ENCODE results near the gene DPYSL5. TPM values are rescaled to one million over a fixed set of nuclear protein-coding genes. Genes with fewer than 3 reads are reported as not detected.
A peak's percentile ranks its signal among the peaks of the same experiment; 100 is the strongest.

The DPYSL5 gene
- total and polyA plus RNA-seq, 2 donors (not counting 1 experiment from before 2014, with no cell fraction given): not detected

GRCh38 chr2:26847307-26847654 lies 651 bp upstream of the DPYSL5 start:
- no peaks in the 10 kb centered on the region for H3K9me3 ChIP-seq (ENCODE audit: control insufficient read depth, insufficient read depth, low read depth, low read length)
- peaks cover 2% of the 10 kb centered on the region for H3K4me1 ChIP-seq (ENCODE audit: control insufficient read depth, extremely low read depth, insufficient read depth, low read length)
- no peaks in the 10 kb centered on the region for H4K20me1 ChIP-seq (ENCODE audit: control insufficient read depth, extremely low read depth, insufficient read depth, low read length)
- DNase-seq (ENCODE audit: low read depth in 2 of 2): no peak
- no peak overlapping the region for H3K4me2 ChIP-seq (ENCODE audit: extremely low read depth, insufficient read depth, low read length)
- no peaks in the 10 kb centered on the region for H3K36me3 ChIP-seq (ENCODE audit: control insufficient read depth, insufficient read depth, low read length)
- H3K79me2 ChIP-seq (ENCODE audit: control insufficient read depth, insufficient read depth, low read length): no peaks in the 10 kb centered on the region
- no peak overlapping the region for H3K9ac ChIP-seq (ENCODE audit: insufficient read depth, low read length)
- H2AFZ ChIP-seq (ENCODE audit: low read length): no peak overlapping the region
- peaks cover 57% of the 10 kb centered on the region for H3K27me3 ChIP-seq (ENCODE audit: control insufficient read depth, insufficient read depth, low read length)
- peak; percentile 99 for TF ChIP-seq EZH2 (IDR thresholded peaks at IDR 0.05; ENCODE audit: low read length, missing control alignments)
- TF ChIP-seq, protein P1, sequence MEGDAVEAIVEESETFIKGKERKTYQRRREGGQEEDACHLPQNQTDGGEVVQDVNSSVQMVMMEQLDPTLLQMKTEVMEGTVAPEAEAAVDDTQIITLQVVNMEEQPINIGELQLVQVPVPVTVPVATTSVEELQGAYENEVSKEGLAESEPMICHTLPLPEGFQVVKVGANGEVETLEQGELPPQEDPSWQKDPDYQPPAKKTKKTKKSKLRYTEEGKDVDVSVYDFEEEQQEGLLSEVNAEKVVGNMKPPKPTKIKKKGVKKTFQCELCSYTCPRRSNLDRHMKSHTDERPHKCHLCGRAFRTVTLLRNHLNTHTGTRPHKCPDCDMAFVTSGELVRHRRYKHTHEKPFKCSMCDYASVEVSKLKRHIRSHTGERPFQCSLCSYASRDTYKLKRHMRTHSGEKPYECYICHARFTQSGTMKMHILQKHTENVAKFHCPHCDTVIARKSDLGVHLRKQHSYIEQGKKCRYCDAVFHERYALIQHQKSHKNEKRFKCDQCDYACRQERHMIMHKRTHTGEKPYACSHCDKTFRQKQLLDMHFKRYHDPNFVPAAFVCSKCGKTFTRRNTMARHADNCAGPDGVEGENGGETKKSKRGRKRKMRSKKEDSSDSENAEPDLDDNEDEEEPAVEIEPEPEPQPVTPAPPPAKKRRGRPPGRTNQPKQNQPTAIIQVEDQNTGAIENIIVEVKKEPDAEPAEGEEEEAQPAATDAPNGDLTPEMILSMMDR (conservative IDR thresholded peaks at IDR 0.05 in 1 of 2, IDR thresholded peaks at IDR 0.05 in 1 of 2; ENCODE audit: low read depth in 1 of 2, low read length in 2 of 2): no peak
- H3K4me3 ChIP-seq (replicated peaks in 1 of 4; ENCODE audit: control extremely low read depth in 1 of 4, insufficient read depth in 1 of 4, low read depth in 3 of 4, low read length in 4 of 4): no peak overlapping the region
- no peak overlapping the region for H3K27ac ChIP-seq (ENCODE audit: insufficient read depth, low read length)

DNA sequence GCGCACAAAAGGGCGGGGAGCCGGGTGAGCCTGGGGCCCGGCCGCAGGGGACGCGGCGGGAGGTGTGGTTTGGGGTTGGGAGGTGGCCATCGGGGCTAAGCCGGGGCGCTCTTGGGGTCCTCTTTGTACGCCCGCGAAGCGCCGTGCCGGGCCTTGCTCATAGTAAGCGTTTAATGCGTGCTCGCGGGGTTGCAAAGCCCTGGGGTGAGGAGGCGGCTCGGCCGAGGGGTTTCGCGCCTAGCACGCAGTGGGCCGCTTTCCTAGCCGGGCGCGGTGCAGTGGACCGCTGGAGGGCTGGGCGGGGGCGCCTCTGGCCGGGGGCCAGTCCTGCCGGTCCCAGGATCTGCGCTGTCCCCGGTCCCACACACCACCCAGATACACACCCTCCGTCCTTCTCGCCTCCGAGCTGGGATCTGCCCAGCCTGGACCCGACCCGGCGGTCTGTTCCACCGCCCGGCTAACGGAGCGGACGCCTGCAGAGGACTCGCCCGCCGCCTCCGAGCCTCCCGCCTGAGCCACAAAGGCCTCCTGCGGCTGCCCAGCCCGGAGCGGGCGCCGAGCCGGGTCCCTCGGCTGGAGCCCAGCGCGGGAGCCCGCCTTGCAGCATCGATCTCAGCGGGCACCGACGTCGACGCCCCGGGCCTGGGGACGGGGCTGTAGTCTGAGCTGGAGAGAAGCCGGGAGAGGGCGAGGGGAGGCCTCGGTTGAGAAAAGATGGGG lies 564 bp downstream of the DPYSL5 start:
- H3K79me2 ChIP-seq (ENCODE audit: control insufficient read depth, insufficient read depth, low read length): no peaks in the 10 kb centered on the region
- peak overlapping the region; percentile 35 for H3K4me2 ChIP-seq (ENCODE audit: extremely low read depth, insufficient read depth, low read length)
- TF ChIP-seq EZH2 (IDR thresholded peaks at IDR 0.05; ENCODE audit: low read length, missing control alignments): peak; percentile 5
- TF ChIP-seq, protein P1 (conservative IDR thresholded peaks at IDR 0.05 in 1 of 2, IDR thresholded peaks at IDR 0.05 in 1 of 2; ENCODE audit: low read depth in 1 of 2, low read length in 2 of 2): no peak
- DNase-seq (ENCODE audit: low read depth in 2 of 2): no peak
- H3K9ac ChIP-seq (ENCODE audit: insufficient read depth, low read length): no peak overlapping the region
- peaks cover 67% of the 10 kb centered on the region for H3K27me3 ChIP-seq (ENCODE audit: control insufficient read depth, insufficient read depth, low read length)
- H3K36me3 ChIP-seq (ENCODE audit: control insufficient read depth, insufficient read depth, low read length): no peaks in the 10 kb centered on the region
- no peak overlapping the region for H3K27ac ChIP-seq (ENCODE audit: insufficient read depth, low read length)
- H3K4me1 ChIP-seq (ENCODE audit: control insufficient read depth, extremely low read depth, insufficient read depth, low read length): peaks cover 2% of the 10 kb centered on the region
- no peaks in the 10 kb centered on the region for H4K20me1 ChIP-seq (ENCODE audit: control insufficient read depth, extremely low read depth, insufficient read depth, low read length)
- no peak overlapping the region for H3K4me3 ChIP-seq (replicated peaks in 1 of 4; ENCODE audit: control extremely low read depth in 1 of 4, insufficient read depth in 1 of 4, low read depth in 3 of 4, low read length in 4 of 4)
- no peaks in the 10 kb centered on the region for H3K9me3 ChIP-seq (ENCODE audit: control insufficient read depth, insufficient read depth, low read depth, low read length)
- no peak overlapping the region for H2AFZ ChIP-seq (ENCODE audit: low read length)

DNA sequence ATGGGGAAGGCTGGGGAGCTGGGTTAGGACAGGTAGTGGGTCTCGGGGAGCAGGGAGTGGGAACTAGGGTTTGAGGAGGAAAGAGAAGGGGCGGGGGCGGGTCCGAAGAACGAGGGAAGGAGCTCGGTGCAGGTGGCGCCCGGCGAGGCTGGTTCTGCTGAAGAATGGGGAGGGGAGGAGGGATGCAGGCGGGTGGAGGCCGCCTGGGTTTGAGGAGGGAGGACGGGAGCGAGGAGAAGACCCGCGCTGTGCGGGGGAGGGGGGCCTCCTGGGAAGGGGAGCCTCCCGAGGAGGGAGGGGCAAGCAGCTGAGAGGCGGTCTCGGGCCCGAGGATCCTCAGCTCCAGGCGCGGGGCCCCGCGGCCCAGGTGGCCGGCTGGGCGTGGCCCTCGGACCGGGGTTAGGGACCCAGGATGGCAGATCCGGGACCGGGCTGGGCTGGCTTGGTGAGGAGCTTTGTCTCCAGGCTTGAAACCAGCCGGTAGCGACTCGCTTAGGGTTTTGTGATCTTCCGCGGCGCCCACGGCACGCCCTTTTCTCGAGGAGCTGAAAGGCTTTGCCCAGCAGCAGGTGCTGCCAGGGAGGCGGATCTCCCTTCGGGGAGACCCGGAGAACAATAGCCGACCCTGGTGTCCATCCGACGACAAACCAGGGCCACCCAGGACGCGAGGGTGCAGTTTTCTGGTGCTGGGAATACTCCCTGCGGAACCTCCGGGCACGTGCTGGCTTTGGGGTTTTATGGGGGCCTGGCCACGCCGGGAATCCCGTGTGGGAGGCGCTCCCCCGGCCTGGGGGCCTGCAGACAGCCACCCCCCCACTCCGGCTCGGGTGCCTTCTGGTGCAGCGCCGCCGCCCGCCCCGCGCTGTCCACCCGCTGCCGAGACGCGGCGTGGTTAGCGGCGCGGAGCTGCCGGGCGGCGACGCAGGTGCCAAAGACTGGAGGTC lies 1.4 kb downstream of the DPYSL5 start:
- Histone ChIP-seq H3K27me3 (ENCODE audit: control insufficient read depth, insufficient read depth, low read length) (peaks cover 67% of the 10 kb centered on the region), H3K9ac (ENCODE audit: insufficient read depth, low read length) (no peak overlapping the region), H2AFZ (ENCODE audit: low read length) (no peak overlapping the region), H3K27ac (ENCODE audit: insufficient read depth, low read length) (no peak overlapping the region), H3K9me3 (ENCODE audit: control insufficient read depth, insufficient read depth, low read depth, low read length) (no peaks in the 10 kb centered on the region), H3K4me1 (ENCODE audit: control insufficient read depth, extremely low read depth, insufficient read depth, low read length) (peaks cover 2% of the 10 kb centered on the region), H4K20me1 (ENCODE audit: control insufficient read depth, extremely low read depth, insufficient read depth, low read length) (no peaks in the 10 kb centered on the region), H3K4me2 (ENCODE audit: extremely low read depth, insufficient read depth, low read length) (no peak overlapping the region), H3K79me2 (ENCODE audit: control insufficient read depth, insufficient read depth, low read length) (no peaks in the 10 kb centered on the region), H3K36me3 (ENCODE audit: control insufficient read depth, insufficient read depth, low read length) (no peaks in the 10 kb centered on the region), H3K4me3 (replicated peaks in 1 of 4; ENCODE audit: control extremely low read depth in 1 of 4, insufficient read depth in 1 of 4, low read depth in 3 of 4, low read length in 4 of 4) (no peak overlapping the region)
- TF ChIP-seq, protein P1 (conservative IDR thresholded peaks at IDR 0.05 in 1 of 2, IDR thresholded peaks at IDR 0.05 in 1 of 2; ENCODE audit: low read depth in 1 of 2, low read length in 2 of 2): no peak
- TF ChIP-seq EZH2 (IDR thresholded peaks at IDR 0.05; ENCODE audit: low read length, missing control alignments): peak; percentile 96
- no peak for DNase-seq (ENCODE audit: low read depth in 2 of 2)
